Nephron (organoid): ENCODE measurements around the gene POLD1.

Source experiments
- H3K27ac Mint-ChIP-seq, 3 experiments: 2 replicates each; pipeline ENCODE4 v1.8.0; 2020; ENCODE audit warnings: mixed read lengths in 3 of 3, mild to moderate bottlenecking in 2 of 3, moderate library complexity in 1 of 3
- H3K27me3 Mint-ChIP-seq: 2 replicates; pipeline ENCODE4 v1.8.0; 2021; ENCODE audit warnings: low read depth, mild to moderate bottlenecking, moderate library complexity, mixed read lengths
- H3K36me3 Mint-ChIP-seq: 2 replicates; pipeline ENCODE4 v1.8.0; 2020; ENCODE audit warnings: low read depth, mixed read lengths
- H3K4me1 Mint-ChIP-seq: 2 replicates; pipeline ENCODE4 v1.8.0; 2020; ENCODE audit warnings: mixed read lengths
- H3K4me3 Mint-ChIP-seq, 3 experiments: 2 replicates each; pipeline ENCODE4 v1.8.0; 2020; ENCODE audit warnings: mild to moderate bottlenecking in 3 of 3, mixed read lengths in 3 of 3, moderate library complexity in 2 of 3
- H3K9me3 Mint-ChIP-seq: 2 replicates; pipeline ENCODE4 v1.8.0; 2020; ENCODE audit warnings: mixed read lengths
- CTCF ChIP-seq, 3 experiments: fragments of 200-600 bp; sonication (generic); IDR thresholded peaks; one replicate each; pipeline ENCODE4 v1.5.0; 2021; ENCODE audit warnings: antibody characterized with exemption in 3 of 3; ENCODE audit not compliant: unreplicated experiment in 3 of 3

The POLD1 gene

GRCh38 chr19:50462970-50463369 is 78.8 kb downstream of the POLD1 start:
- TF ChIP-seq CTCF (IDR thresholded peaks at IDR 0.05; ENCODE audit: unreplicated experiment in 3 of 3) = no peak
- no peak overlapping the region for H3K27ac Mint-ChIP-seq
- H3K9me3 Mint-ChIP-seq = no peaks in the 10 kb centered on the region
- no peaks in the 10 kb centered on the region for H3K36me3 Mint-ChIP-seq
- no peak overlapping the region for H3K4me3 Mint-ChIP-seq
- H3K4me1 Mint-ChIP-seq = peaks cover 13% of the 10 kb centered on the region
- H3K27me3 Mint-ChIP-seq = peaks cover 9% of the 10 kb centered on the region

GRCh38 chr19:50464348-50464747 is 80.2 kb downstream of the POLD1 start:
- no peaks in the 10 kb centered on the region for H3K36me3 Mint-ChIP-seq
- no peaks in the 10 kb centered on the region for H3K9me3 Mint-ChIP-seq
- no peak for TF ChIP-seq CTCF (IDR thresholded peaks at IDR 0.05; ENCODE audit: unreplicated experiment in 3 of 3)
- H3K27ac Mint-ChIP-seq = no peak overlapping the region
- no peak overlapping the region for H3K4me3 Mint-ChIP-seq
- peaks cover 13% of the 10 kb centered on the region for H3K4me1 Mint-ChIP-seq
- peaks cover 9% of the 10 kb centered on the region for H3K27me3 Mint-ChIP-seq

GRCh38 chr19:50465000-50465399 is 80.9 kb downstream of the POLD1 start:
- Mint-ChIP-seq H3K36me3 (no peaks in the 10 kb centered on the region), H3K27ac (no peak overlapping the region), H3K9me3 (no peaks in the 10 kb centered on the region), H3K4me1 (peaks cover 13% of the 10 kb centered on the region), H3K4me3 (no peak overlapping the region), H3K27me3 (peaks cover 8% of the 10 kb centered on the region)
- TF ChIP-seq CTCF (IDR thresholded peaks at IDR 0.05; ENCODE audit: unreplicated experiment in 3 of 3) = no peak

GRCh38 chr19:50465986-50466705 is 82.0 kb downstream of the POLD1 start:
- H3K4me3 Mint-ChIP-seq = no peak overlapping the region
- H3K27ac Mint-ChIP-seq = no peak overlapping the region
- H3K36me3 Mint-ChIP-seq = no peaks in the 10 kb centered on the region
- peaks cover 6% of the 10 kb centered on the region for H3K4me1 Mint-ChIP-seq
- peaks cover 3% of the 10 kb centered on the region for H3K27me3 Mint-ChIP-seq
- peak; percentile 25 to 48 (median 37) for TF ChIP-seq CTCF (IDR thresholded peaks at IDR 0.05; ENCODE audit: unreplicated experiment in 3 of 3)
- no peaks in the 10 kb centered on the region for H3K9me3 Mint-ChIP-seq

- H3K4me3 Mint-ChIP-seq = no peak overlapping the region
- H3K27me3 Mint-ChIP-seq = peaks cover 3% of the 10 kb centered on the region
- no peak overlapping the region for H3K27ac Mint-ChIP-seq
- TF ChIP-seq CTCF (IDR thresholded peaks at IDR 0.05; ENCODE audit: unreplicated experiment in 3 of 3) = no peak
- no peaks in the 10 kb centered on the region for H3K9me3 Mint-ChIP-seq
- peaks cover 3% of the 10 kb centered on the region for H3K4me1 Mint-ChIP-seq
- no peaks in the 10 kb centered on the region for H3K36me3 Mint-ChIP-seq
Observed at GRCh38 chr19:50466706-50467039, 82.5 kb downstream of the POLD1 start.

- no peak overlapping the region for H3K4me3 Mint-ChIP-seq
- no peak overlapping the region for H3K27ac Mint-ChIP-seq
- peaks cover 3% of the 10 kb centered on the region for H3K27me3 Mint-ChIP-seq
- H3K36me3 Mint-ChIP-seq = no peaks in the 10 kb centered on the region
- H3K4me1 Mint-ChIP-seq = peaks cover 3% of the 10 kb centered on the region
- TF ChIP-seq CTCF (IDR thresholded peaks at IDR 0.05; ENCODE audit: unreplicated experiment in 3 of 3) = no peak
- no peaks in the 10 kb centered on the region for H3K9me3 Mint-ChIP-seq
Observed at GRCh38 chr19:50467566-50467965, 83.4 kb downstream of the POLD1 start.
